ENCODE results near the gene C6orf141. TPM values are rescaled to one million over a fixed set of nuclear protein-coding genes. Genes with fewer than 3 reads are reported as not detected.

Gene C6orf141
- total and polyA plus RNA-seq, 2 experiments from 2014 or later, result 5.2 to 6.4 TPM

GRCh38 chr6:49531774-49532569 is 18.5 kb upstream of the C6orf141 start:
- DNase-seq (ENCODE audit: low spot score) (peak; percentile 80), ATAC-seq (peak; percentile 55)
- H3K4me1 Mint-ChIP-seq, result peaks cover 5% of the 10 kb centered on the region
- H3K27ac Mint-ChIP-seq, result no peak overlapping the region
- H3K9me3 Mint-ChIP-seq, result no peaks in the 10 kb centered on the region
- H3K36me3 ChIP-seq (ENCODE audit: insufficient read depth), result no peaks in the 10 kb centered on the region
- no peak overlapping the region for H3K4me2 ChIP-seq
- H3K4me3 Mint-ChIP-seq, result no peak overlapping the region
- H3K27me3 Mint-ChIP-seq (ENCODE audit: insufficient read depth, low read depth, poor library complexity), result no peaks in the 10 kb centered on the region
- H3K36me3 Mint-ChIP-seq (ENCODE audit: low read depth), result no peaks in the 10 kb centered on the region
- peak overlapping the region; percentile 1; the same call in 1 of the 2 replicates for H2AFZ ChIP-seq
- H3K4me3 ChIP-seq, result no peak overlapping the region
- H4K20me1 ChIP-seq (replicated peaks; ENCODE audit: insufficient read depth), result no peaks in the 10 kb centered on the region
- no peak overlapping the region for H3K27ac ChIP-seq (ENCODE audit: low read depth)
- no peak for TF ChIP-seq JUNB (IDR thresholded peaks at IDR 0.05; ENCODE audit: unreplicated experiment)
- peak; percentile 66 to 96 for TF ChIP-seq CTCF (conservative IDR thresholded peaks at IDR 0.05; ENCODE audit: low read depth in 2 of 2)
- no peak for TF ChIP-seq EZH2 (IDR thresholded peaks at IDR 0.05; ENCODE audit: low read depth, unreplicated experiment)
- H3K27me3 ChIP-seq (ENCODE audit: insufficient read depth), result no peaks in the 10 kb centered on the region
- no peaks in the 10 kb centered on the region for H3F3A ChIP-seq (replicated peaks; ENCODE audit: low read depth)
- H3K4me1 ChIP-seq (ENCODE audit: insufficient read depth), result peaks cover 6% of the 10 kb centered on the region
- no peaks in the 10 kb centered on the region for H3K79me2 ChIP-seq (replicated peaks; ENCODE audit: insufficient read depth)
- H3K9me2 ChIP-seq (ENCODE audit: insufficient read depth), result no peaks in the 10 kb centered on the region

GRCh38 chr6:49535795-49536194 is 14.7 kb upstream of the C6orf141 start:
- H3K27ac ChIP-seq (ENCODE audit: low read depth), result no peak overlapping the region
- DNase-seq (ENCODE audit: low spot score), result no peak
- ATAC-seq, result no peak
- TF ChIP-seq CTCF (conservative IDR thresholded peaks at IDR 0.05; ENCODE audit: low read depth in 2 of 2), result no peak
- no peak for TF ChIP-seq NANOG (IDR thresholded peaks at IDR 0.05; ENCODE audit: borderline replicate concordance)
- no peak for TF ChIP-seq ETS1 (IDR thresholded peaks at IDR 0.05)
- no peak for TF ChIP-seq EZH2phosphoT487 (IDR thresholded peaks at IDR 0.05; ENCODE audit: unreplicated experiment)
- TF ChIP-seq ZNF462 (CRISPR knock-in tag; IDR thresholded peaks at IDR 0.05), result no peak
- TF ChIP-seq POLR2AphosphoS5 (IDR thresholded peaks at IDR 0.05; ENCODE audit: low read depth), result no peak
- no peak for TF ChIP-seq EZH2 (IDR thresholded peaks at IDR 0.05; ENCODE audit: low read depth, unreplicated experiment)
- no peak for TF ChIP-seq ZNF331 (CRISPR knock-in tag; IDR thresholded peaks at IDR 0.05; ENCODE audit: low read depth)

More at GRCh38 chr6:49535795-49536194, 14.7 kb upstream of the C6orf141 start:
- Histone ChIP-seq H3F3A (replicated peaks; ENCODE audit: low read depth) (no peaks in the 10 kb centered on the region), H3K9me2 (ENCODE audit: insufficient read depth) (no peaks in the 10 kb centered on the region), H3K4me2 (no peak overlapping the region), H3K4me3 (no peak overlapping the region), H4K20me1 (replicated peaks; ENCODE audit: insufficient read depth) (no peaks in the 10 kb centered on the region), H3K79me2 (replicated peaks; ENCODE audit: insufficient read depth) (no peaks in the 10 kb centered on the region), H3K27me3 (ENCODE audit: insufficient read depth) (no peaks in the 10 kb centered on the region), H3K36me3 (ENCODE audit: insufficient read depth) (no peaks in the 10 kb centered on the region), H3K4me1 (ENCODE audit: insufficient read depth) (no peaks in the 10 kb centered on the region), H2AFZ (no peak overlapping the region)
- no peaks in the 10 kb centered on the region for H3K36me3 Mint-ChIP-seq (ENCODE audit: low read depth)
- H3K4me3 Mint-ChIP-seq, result no peak overlapping the region
- H3K27ac Mint-ChIP-seq, result no peak overlapping the region
- H3K4me1 Mint-ChIP-seq, result no peaks in the 10 kb centered on the region
- no peaks in the 10 kb centered on the region for H3K27me3 Mint-ChIP-seq (ENCODE audit: insufficient read depth, low read depth, poor library complexity)
- no peaks in the 10 kb centered on the region for H3K9me3 Mint-ChIP-seq

All from GM23338 (cell line).